Omental fat pad (tissue), 4 donors: Measurements from ENCODE around the gene FLT4. TPM values are rescaled to one million over a fixed set of nuclear protein-coding genes. Genes with fewer than 3 reads are reported as not detected.

Source experiments
- ATAC-seq: fragments of 150-250 bp; one replicate; pipeline ENCODE4 v1.9.1; 2016; ENCODE audit warnings: mild to moderate bottlenecking, moderate library complexity; ENCODE audit not compliant: low FRiP score
- DNase-seq: peaks from one replicate; pipeline ENCODE4 v3.0.0-alpha.2; 2019; ENCODE audit warnings: low spot score
- total RNA-seq, 4 donors: library from RNA; depleted of rRNA; stranded (reverse); fragments of >200 nt; gene quantifications; one replicate each; pipeline ENCODE4 v1.1.0, GENCODE V29; 2016
- TF ChIP-seq, protein P1 (sequence below), 3 donors: fragments of 450-650 bp; IDR thresholded peaks; one replicate each; pipeline ENCODE4 v1.5.1; 2016 to 2017; ENCODE audit warnings: antibody characterized with exemption in 3 of 3, mild to moderate bottlenecking in 3 of 3, moderate library complexity in 2 of 3

FLT4 gene
- total RNA-seq, 4 donors from 2014 or later, result 8.9 to 50.6 (median 15.4) TPM

DNA sequence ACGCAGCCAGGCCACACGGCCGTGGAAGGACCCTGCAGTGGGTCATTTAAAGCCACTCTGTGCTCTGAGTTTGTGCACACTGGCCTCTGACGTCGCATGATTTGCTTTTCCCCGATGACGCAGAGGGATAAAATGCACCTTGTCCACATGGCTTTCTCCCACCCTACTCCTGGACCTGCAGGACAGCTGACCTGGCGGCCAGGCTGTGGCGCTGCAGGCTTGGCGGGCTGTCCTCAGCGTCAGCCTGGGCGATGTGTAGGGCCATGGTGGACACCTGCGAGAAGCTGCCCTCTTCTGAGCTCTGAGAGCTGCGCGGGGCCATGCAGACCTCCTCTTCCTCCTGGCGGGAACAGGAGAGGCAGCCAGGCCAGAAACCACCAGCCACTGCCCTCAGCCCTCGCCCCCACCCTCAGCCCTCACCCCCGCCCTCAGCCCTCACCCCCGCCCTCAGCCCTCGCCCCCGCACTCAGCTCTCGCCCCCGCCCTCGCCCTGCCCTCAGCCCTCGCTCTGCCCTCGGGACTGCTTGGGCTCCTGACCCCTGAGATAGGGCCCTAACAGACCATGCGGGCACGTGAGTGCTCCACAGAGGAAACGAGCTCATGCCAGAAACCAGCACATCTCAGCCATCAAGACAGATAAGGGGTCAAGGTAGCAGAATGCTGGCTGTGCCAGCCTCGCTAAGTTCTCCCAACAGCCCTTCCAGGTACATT lies 38.1 kb downstream of the FLT4 start:
- DNase-seq (no peak), ATAC-seq (no peak)
- TF ChIP-seq, protein P1, sequence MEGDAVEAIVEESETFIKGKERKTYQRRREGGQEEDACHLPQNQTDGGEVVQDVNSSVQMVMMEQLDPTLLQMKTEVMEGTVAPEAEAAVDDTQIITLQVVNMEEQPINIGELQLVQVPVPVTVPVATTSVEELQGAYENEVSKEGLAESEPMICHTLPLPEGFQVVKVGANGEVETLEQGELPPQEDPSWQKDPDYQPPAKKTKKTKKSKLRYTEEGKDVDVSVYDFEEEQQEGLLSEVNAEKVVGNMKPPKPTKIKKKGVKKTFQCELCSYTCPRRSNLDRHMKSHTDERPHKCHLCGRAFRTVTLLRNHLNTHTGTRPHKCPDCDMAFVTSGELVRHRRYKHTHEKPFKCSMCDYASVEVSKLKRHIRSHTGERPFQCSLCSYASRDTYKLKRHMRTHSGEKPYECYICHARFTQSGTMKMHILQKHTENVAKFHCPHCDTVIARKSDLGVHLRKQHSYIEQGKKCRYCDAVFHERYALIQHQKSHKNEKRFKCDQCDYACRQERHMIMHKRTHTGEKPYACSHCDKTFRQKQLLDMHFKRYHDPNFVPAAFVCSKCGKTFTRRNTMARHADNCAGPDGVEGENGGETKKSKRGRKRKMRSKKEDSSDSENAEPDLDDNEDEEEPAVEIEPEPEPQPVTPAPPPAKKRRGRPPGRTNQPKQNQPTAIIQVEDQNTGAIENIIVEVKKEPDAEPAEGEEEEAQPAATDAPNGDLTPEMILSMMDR (IDR thresholded peaks at IDR 0.05), result no peak

DNA sequence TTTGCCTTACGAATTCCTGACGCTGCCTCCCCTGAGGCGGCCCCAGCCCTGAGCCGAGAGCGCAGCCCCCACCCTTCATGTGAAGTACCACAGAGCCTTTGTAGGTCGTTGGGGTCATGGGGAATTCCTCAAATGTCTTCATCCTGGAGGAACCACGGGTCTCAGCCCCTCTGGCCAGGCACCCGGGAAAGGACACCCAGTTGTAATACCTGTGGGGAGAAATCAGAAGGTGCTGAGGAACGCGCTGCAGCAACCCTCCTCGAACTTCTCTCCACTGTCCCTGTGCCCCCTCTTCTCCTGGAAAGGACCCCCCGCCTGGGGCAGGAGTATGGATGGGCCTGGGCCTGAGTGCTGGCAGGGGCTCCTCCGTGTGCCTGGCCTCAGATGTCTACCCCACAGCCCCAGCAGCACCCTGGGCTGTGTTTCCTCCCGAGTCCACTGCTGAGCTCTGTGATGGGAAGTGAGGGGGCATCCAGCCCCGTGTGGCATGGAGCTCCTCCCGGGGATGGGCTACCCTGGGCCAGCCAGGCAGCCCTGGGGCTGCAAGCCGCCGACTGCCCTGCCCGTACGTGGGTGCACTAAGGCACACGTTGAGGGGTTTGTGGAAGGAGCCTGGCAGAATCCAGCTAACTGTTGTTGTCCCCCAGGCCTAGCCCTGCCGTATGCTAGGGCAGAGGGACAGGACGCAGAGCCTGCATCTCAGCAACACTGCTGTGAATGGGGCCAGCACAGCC lies 39.4 kb downstream of the FLT4 start:
- no peak for DNase-seq
- no peak for ATAC-seq
- TF ChIP-seq, protein P1 (IDR thresholded peaks at IDR 0.05), result no peak

DNA sequence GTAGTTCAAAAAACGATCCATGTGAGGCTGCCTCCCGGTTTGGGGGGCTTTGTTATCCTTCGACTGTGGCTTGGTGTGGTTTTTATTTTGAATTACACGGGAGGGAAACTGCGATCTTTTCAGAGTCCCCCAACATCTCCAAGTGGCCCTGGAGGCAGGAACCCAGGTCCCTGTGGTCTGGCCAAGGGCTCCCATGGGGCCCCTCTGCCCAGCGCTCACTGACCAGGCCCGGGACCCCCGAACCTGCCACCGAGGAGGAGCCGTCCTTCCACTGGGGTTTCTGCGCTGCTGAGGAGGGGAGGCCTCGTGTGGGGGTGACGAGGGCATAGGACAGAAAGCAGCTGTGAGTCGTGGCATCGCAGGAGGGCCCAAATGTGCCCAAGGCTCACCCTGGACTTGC lies 40.0 kb downstream of the FLT4 start:
- TF ChIP-seq, protein P1 (IDR thresholded peaks at IDR 0.05), result no peak
- DNase-seq, result no peak
- no peak for ATAC-seq

DNA sequence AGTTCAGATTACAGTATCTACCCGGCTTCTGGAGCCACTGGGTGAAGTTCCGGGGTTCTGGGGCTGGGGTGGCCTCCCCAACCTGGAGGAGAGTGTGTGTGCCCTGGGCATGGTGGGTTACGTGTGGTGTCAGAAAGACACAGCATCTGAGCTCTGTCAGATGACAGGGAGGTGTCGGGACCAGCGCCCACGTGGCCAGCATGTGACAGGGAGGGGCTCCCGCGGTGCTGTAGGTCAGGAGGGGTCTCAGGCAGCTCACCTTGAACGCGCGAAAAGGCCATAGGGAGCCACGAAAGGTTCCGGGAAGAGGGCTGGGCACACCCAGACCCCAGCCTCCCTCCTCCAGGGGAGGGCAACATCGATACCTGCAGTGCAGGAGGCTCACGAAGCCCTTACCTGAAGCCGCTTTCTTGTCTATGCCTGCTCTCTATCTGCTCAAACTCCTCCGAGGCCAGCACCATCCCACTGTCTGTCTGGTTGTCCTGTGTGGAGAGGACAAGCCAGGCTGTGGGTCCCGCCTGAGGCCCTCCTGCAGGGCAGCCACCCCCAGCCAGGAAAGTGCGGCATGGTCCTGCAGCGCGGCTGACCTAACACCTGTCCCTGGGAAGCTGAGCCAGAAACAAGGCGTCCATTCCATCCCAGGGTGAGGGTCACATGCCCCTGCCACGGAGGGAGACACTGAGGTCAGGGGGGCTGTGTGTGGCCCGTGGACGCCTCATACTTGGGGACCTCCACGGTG lies 40.7 kb downstream of the FLT4 start:
- no peak for ATAC-seq
- TF ChIP-seq, protein P1 (IDR thresholded peaks at IDR 0.05), result no peak
- no peak for DNase-seq

DNA sequence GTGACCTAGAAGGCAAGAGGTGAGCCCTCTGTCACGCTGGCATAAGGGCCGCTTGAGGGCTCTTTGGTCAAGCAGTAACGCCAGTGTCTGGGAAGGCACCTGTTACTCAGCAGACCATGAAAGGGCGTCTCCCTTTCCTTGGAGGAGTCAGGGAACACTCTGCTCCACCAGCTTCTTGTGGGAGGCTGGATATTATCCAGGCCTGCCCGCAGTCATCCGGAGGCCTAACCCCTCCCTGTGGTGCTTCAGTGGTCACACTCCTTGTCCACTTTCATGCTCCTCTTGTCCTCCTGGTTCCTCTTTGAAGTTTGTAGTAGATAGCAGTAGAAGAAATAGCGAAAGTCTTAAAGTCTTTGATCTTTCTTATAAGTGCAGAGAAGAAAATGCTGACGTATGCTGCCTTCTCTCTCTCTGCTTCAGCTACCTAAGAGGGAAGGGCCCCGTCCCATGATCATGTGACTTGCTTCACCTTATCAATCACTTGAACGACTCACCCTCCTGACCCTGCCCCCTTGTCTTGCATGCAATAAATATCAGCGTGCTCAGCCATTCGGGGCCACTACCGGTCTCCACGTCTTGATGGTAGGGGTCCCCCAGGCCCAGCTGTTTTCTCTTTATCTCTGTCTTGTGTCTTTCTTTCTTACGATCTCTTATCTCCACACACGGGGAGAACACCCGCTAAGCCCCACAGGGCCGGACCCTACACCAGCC lies 41.4 kb downstream of the FLT4 start:
- TF ChIP-seq, protein P1 (IDR thresholded peaks at IDR 0.05), result no peak
- no peak for DNase-seq
- ATAC-seq, result no peak

DNA sequence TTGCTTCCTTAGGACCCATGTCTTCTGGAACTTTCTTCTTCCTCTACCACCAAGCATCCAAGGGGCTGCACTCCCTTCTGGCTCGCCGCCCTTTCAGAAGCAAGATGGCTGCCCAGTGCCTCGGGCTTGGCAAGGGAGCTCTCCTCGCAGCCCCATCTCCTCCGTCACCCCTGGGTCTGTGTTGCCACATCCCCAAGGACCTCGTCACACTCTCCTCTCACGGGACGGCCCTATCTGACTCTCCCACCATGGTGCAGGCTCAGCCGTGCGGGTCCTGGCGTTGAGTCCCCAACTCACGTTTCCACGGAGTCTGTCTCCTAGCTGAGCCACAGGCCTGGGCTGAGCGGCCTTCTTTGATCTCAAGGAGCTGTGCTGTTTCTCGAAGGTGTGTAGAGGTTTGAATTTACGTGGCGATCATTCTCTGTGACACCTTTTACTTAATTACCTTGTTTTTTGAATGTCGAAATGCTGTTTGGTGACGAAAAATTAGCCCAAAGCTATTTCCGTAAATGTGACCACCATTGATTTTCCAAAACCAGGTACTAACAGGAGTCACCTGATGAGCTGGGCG lies 43.1 kb downstream of the FLT4 start:
- TF ChIP-seq, protein P1 (IDR thresholded peaks at IDR 0.05), result no peak
- ATAC-seq, result no peak
- no peak for DNase-seq
